ENCODE results near the gene NDUFAF5.

DNA sequence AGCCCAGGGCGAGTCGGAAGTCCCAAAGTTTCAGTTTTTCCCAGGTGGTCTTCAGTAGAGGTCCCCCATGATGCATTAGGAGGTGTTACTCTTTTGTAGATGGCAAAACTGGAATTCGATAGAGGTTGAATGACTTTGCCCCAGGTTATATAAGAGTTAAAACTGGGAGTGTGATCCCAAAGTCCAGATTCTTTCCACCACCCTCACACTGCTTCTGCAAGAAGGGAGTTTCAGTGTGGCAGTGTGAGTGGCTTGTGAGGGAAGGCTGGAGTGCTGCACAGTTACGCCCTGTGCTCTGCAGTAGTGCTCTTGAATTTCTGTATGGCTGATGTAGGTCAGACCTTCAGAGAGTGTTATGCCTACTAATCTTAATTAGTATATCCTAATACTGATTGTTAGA lies 29.8 kb downstream of the NDUFAF5 start:
- TF ChIP-seq ARNTL (CRISPR knock-in tag; IDR thresholded peaks at IDR 0.05; ENCODE audit: borderline replicate concordance, low read depth) (no peak), TCF4 (CRISPR knock-in tag; IDR thresholded peaks at IDR 0.05; ENCODE audit: borderline replicate concordance) (no peak), ZNF8 (CRISPR knock-in tag; IDR thresholded peaks at IDR 0.05) (no peak), RARB (CRISPR knock-in tag; IDR thresholded peaks at IDR 0.05) (no peak), ESRRG (CRISPR knock-in tag; IDR thresholded peaks at IDR 0.05) (no peak), PPARA (CRISPR knock-in tag; IDR thresholded peaks at IDR 0.05; ENCODE audit: borderline replicate concordance) (no peak), OSR1 (CRISPR knock-in tag; IDR thresholded peaks at IDR 0.05) (no peak), ZNF565 (CRISPR knock-in tag; conservative IDR thresholded peaks at IDR 0.05; ENCODE audit: low read depth) (no peak), BACH2 (CRISPR knock-in tag; IDR thresholded peaks at IDR 0.05; ENCODE audit: borderline replicate concordance) (no peak), GLIS3 (CRISPR knock-in tag; IDR thresholded peaks at IDR 0.05) (no peak), ZFP30 (CRISPR knock-in tag; IDR thresholded peaks at IDR 0.05) (no peak)
- TF ChIP-seq, protein P1, sequence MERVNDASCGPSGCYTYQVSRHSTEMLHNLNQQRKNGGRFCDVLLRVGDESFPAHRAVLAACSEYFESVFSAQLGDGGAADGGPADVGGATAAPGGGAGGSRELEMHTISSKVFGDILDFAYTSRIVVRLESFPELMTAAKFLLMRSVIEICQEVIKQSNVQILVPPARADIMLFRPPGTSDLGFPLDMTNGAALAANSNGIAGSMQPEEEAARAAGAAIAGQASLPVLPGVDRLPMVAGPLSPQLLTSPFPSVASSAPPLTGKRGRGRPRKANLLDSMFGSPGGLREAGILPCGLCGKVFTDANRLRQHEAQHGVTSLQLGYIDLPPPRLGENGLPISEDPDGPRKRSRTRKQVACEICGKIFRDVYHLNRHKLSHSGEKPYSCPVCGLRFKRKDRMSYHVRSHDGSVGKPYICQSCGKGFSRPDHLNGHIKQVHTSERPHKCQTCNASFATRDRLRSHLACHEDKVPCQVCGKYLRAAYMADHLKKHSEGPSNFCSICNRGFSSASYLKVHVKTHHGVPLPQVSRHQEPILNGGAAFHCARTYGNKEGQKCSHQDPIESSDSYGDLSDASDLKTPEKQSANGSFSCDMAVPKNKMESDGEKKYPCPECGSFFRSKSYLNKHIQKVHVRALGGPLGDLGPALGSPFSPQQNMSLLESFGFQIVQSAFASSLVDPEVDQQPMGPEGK (CRISPR knock-in tag; IDR thresholded peaks at IDR 0.05; ENCODE audit: borderline replicate concordance), result no peak
- TF ChIP-seq, protein P2, sequence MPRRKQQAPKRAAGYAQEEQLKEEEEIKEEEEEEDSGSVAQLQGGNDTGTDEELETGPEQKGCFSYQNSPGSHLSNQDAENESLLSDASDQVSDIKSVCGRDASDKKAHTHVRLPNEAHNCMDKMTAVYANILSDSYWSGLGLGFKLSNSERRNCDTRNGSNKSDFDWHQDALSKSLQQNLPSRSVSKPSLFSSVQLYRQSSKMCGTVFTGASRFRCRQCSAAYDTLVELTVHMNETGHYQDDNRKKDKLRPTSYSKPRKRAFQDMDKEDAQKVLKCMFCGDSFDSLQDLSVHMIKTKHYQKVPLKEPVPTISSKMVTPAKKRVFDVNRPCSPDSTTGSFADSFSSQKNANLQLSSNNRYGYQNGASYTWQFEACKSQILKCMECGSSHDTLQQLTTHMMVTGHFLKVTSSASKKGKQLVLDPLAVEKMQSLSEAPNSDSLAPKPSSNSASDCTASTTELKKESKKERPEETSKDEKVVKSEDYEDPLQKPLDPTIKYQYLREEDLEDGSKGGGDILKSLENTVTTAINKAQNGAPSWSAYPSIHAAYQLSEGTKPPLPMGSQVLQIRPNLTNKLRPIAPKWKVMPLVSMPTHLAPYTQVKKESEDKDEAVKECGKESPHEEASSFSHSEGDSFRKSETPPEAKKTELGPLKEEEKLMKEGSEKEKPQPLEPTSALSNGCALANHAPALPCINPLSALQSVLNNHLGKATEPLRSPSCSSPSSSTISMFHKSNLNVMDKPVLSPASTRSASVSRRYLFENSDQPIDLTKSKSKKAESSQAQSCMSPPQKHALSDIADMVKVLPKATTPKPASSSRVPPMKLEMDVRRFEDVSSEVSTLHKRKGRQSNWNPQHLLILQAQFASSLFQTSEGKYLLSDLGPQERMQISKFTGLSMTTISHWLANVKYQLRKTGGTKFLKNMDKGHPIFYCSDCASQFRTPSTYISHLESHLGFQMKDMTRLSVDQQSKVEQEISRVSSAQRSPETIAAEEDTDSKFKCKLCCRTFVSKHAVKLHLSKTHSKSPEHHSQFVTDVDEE (CRISPR knock-in tag; IDR thresholded peaks at IDR 0.05), result no peak
